22Rv1 (cell line): ENCODE data around the gene FARSB.

Experiments
- H3K27ac ChIP-seq: fragments of 450-650 bp; 2 replicates; pipeline ENCODE4 v1.5.1; 2017
- CTCF ChIP-seq: fragments of 450-650 bp; IDR thresholded peaks from 2 replicates; pipeline ENCODE4 v1.5.1; 2017; ENCODE audit warnings: mild to moderate bottlenecking
- ZFX ChIP-seq: fragments of 450-650 bp; IDR thresholded peaks from 2 replicates; pipeline ENCODE4 v1.6.1; 2017; ENCODE audit warnings: antibody characterized with exemption, borderline replicate concordance

FARSB gene

GRCh38 chr2:222621893-222622292 is 34.0 kb downstream of the FARSB start:
- TF ChIP-seq CTCF (no peak), ZFX (no peak)
- H3K27ac ChIP-seq: no peak overlapping the region

- TF ChIP-seq CTCF: no peak
- no peak for TF ChIP-seq ZFX
- H3K27ac ChIP-seq: no peak overlapping the region
Measured at GRCh38 chr2:222615320-222615719, 40.6 kb downstream of the FARSB start.

DNA sequence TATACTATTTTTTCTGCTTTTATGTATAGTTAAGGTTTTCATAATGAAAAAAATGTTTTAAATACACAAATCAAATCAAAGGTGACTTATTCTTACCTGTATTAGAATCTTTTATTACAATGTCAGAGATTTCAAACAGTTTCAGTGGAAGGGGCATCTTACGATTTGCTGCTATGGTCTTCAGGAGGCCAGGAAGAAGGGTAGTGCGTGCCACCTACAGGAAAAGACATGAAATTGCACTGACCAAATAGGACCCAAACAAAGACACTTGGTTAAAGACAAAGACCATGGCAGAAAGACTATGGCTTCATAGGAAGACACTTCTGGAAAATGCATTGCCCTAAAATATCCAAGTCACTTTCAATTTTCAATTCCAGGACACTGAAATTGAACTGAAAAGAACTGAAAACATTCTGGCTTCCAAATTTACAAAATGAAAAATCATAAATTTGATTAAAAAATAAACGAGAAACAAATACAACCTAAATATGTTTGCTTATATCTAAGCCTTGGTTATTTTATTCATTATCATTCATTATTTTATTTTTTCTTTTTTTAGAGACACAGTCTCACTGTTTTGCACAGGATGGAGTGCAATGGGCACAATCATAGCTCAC is 42.1 kb downstream of the FARSB start:
- peak; percentile 88 for TF ChIP-seq CTCF
- TF ChIP-seq ZFX: no peak
- no peak overlapping the region for H3K27ac ChIP-seq

DNA sequence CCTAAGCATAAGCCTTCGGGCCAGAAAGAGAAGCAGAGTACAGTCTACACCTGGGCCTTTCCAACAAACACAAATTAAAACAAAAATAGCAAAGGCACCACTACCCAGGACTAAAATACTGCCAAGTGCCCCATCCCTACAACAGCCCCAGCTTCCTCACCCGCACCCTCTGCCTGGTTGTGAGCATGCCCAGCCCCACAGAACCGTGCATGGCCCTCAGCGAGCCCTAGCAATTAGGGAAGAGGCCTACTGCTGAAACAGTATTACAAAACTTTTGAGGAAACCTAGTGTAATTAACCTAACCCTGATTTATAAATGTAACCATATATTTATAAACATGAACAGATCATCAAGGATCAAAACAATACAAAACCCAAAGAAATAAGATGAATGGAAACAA is 44.2 kb downstream of the FARSB start:
- TF ChIP-seq CTCF (no peak), ZFX (no peak)
- H3K27ac ChIP-seq: no peak overlapping the region

DNA sequence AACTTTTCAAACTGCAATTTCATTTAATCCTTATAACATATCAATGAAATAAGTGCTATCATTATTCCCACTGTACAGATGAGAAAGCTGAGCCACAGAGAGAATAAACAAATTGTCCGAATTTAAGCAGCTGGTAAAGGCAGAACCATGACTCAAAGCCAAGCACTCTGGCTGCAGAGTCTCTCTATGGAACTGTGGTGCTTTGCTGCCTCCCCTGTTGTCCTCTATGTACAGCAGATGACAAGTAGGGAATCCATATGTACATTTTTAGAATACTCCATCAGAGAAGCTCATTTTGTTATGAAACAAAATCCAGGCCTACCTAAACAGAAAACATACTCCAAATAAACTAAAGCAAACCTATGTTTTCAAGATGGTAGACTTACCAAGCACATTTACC is 45.1 kb downstream of the FARSB start:
- TF ChIP-seq ZFX (no peak), CTCF (no peak)
- no peak overlapping the region for H3K27ac ChIP-seq

DNA sequence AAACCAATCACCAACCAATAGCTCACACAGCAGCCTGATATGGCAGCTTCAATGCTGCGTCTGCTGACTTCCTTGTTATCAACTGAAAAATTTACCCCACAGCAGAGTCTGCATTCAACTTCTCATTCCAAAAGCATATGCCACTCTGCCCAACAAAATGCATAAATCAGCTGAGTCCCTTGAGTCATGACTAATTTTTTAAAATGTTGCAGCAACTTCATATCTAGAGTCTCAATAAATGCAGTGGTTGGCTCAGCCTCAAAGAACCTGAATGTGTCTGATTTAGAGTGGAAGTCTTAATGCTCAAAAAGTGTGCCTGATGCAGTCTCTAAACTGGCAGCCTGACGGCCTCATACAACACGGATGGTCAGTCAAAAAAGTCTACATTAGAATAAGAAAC is 46.5 kb downstream of the FARSB start:
- TF ChIP-seq CTCF (no peak), ZFX (no peak)
- no peak overlapping the region for H3K27ac ChIP-seq

DNA sequence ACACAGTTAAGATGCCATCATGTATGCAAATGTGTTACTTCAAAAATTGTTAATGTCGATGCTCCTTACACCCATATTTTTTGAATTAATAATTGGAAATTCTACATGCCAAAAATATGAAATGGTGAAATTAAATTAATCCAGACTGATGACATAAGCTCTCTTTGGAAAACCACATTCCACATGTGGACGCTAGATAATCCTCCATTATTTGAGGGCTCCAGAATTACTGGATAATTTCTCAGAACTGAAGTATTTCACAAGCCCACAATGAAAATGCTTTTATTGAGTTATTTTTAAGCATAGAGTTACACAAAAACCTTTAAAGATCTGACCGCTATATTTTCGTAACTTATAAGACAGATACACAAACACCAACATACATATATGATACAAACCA is 47.8 kb downstream of the FARSB start:
- no peak overlapping the region for H3K27ac ChIP-seq
- no peak for TF ChIP-seq CTCF
- TF ChIP-seq ZFX: no peak
